PC-3 (cell line): ENCODE results near the gene FDXR. TPM values are rescaled to one million over a fixed set of nuclear protein-coding genes. Genes with fewer than 3 reads are reported as not detected.

Source experiments
- ATAC-seq: fragments of 200-7000 bp; cut with Tn5 transposase; 2 replicates; pipeline ENCODE4 v1.9.1; 2020; ENCODE audit warnings: mild to moderate bottlenecking, moderate library complexity
- BruUV-seq: library from RNA; stranded (reverse); fragments of 400-500 nt; replicated peaks from 2 replicates; lab custom pipeline; 2021; lab: Mats Ljungman, UMichigan
- CTCF ChIA-PET: fragments of 300-600 bp; sonication (Branson Sonifier 250); formaldehyde crosslinking; loops from one replicate; lab custom pipeline; 2022; ENCODE audit warnings: antibody characterized with exemption; lab: Charles Lee
- POLR2A ChIA-PET: fragments of 300-600 bp; sonication (Branson Sonifier 250); formaldehyde crosslinking; loops from one replicate; lab custom pipeline; 2022; ENCODE audit warnings: antibody characterized with exemption; ENCODE audit not compliant: unreplicated experiment; lab: Charles Lee
- DNase-seq: peaks from one replicate; pipeline ENCODE4 v3.0.0-alpha.2; 2015
- H2AFZ ChIP-seq: fragments of 300-600 bp; sonication (generic); 2 replicates; pipeline ENCODE4 v1.6.0; 2016; ENCODE audit warnings: antibody characterized with exemption, low read length
- H3F3A ChIP-seq: fragments of 300-600 bp; sonication (generic); one replicate; pipeline ENCODE4 v1.6.0; 2017; ENCODE audit warnings: antibody characterized with exemption, low read length, control low read depth, mild to moderate bottlenecking; ENCODE audit not compliant: unreplicated experiment
- H3K27ac ChIP-seq: fragments of 300-600 bp; sonication (generic); 2 replicates; pipeline ENCODE4 v1.5.1; 2016; ENCODE audit warnings: mild to moderate bottlenecking, low read length
- H3K27me3 ChIP-seq: fragments of 300-600 bp; sonication (generic); 2 replicates; pipeline ENCODE4 v1.6.1; 2016; ENCODE audit warnings: low read length, mixed read lengths
- H3K36me3 ChIP-seq: fragments of 300-600 bp; sonication (generic); 2 replicates; pipeline ENCODE4 v1.6.1; 2016; ENCODE audit warnings: low read depth, mixed run types, low read length, mixed read lengths
- H3K4me1 ChIP-seq: fragments of 300-600 bp; sonication (generic); 2 replicates; pipeline ENCODE4 v1.5.1; 2016; ENCODE audit warnings: low read length; ENCODE audit not compliant: insufficient read depth
- H3K4me2 ChIP-seq: fragments of 300-600 bp; sonication (generic); 2 replicates; pipeline ENCODE4 v1.6.0; 2016; ENCODE audit warnings: low read length
- H3K4me3 ChIP-seq: fragments of 300-600 bp; sonication (generic); 2 replicates; pipeline ENCODE4 v1.5.1; 2016; ENCODE audit warnings: mild to moderate bottlenecking, low read length, mixed read lengths
- H3K79me2 ChIP-seq: fragments of 300-600 bp; sonication (generic); 2 replicates; pipeline ENCODE4 v1.6.1; 2017; ENCODE audit warnings: low read length, mixed read lengths
- H3K9ac ChIP-seq: fragments of 300-600 bp; sonication (generic); 2 replicates; pipeline ENCODE4 v1.6.0; 2016; ENCODE audit warnings: mild to moderate bottlenecking, low read length
- H3K9me2 ChIP-seq: fragments of 300-600 bp; sonication (generic); replicated peaks from 2 replicates; pipeline ENCODE4 v1.6.1; 2016; ENCODE audit warnings: mixed run types, low read length, mixed read lengths
- H3K9me3 ChIP-seq: fragments of 300-600 bp; sonication (generic); 2 replicates; pipeline ENCODE4 v1.6.1; 2016; ENCODE audit warnings: low read length, mixed read lengths
- H4K20me1 ChIP-seq: fragments of 300-600 bp; sonication (generic); 2 replicates; pipeline ENCODE4 v1.6.1; 2016; ENCODE audit warnings: low read length, mixed read lengths
- EZH2 ChIP-seq: fragments of 300-600 bp; sonication (generic); IDR thresholded peaks from one replicate; pipeline ENCODE4 v1.6.1; 2017; ENCODE audit warnings: antibody characterized with exemption, mild to moderate bottlenecking, low read length; ENCODE audit not compliant: unreplicated experiment
- EZH2phosphoT487 ChIP-seq: fragments of 300-600 bp; sonication (generic); IDR thresholded peaks from 2 replicates; pipeline ENCODE4 v1.6.1; 2018; ENCODE audit warnings: mild to moderate bottlenecking, antibody characterized with exemption, low read length, borderline replicate concordance
- intact Hi-C: fragments of 100-400 bp; cut with micrococcal nuclease; formaldehyde crosslinking; loops from 2 replicates; pipeline ENCODE4 v1.9.0; 2023
- total RNA-seq: library from RNA; depleted of rRNA; stranded (reverse); fragments of >200 nt; gene quantifications from 2 replicates; pipeline ENCODE4 v1.2.3, GENCODE V29; 2014
- TF ChIP-seq, protein P1 (sequence below): fragments of 300-600 bp; sonication (generic); conservative IDR thresholded peaks from 2 replicates; pipeline ENCODE4 v1.5.1; 2017; ENCODE audit warnings: antibody characterized with exemption, low read depth, mild to moderate bottlenecking, low read length

FDXR gene
- total RNA-seq, 1 experiment from 2014 or later = 28.1 TPM

DNA sequence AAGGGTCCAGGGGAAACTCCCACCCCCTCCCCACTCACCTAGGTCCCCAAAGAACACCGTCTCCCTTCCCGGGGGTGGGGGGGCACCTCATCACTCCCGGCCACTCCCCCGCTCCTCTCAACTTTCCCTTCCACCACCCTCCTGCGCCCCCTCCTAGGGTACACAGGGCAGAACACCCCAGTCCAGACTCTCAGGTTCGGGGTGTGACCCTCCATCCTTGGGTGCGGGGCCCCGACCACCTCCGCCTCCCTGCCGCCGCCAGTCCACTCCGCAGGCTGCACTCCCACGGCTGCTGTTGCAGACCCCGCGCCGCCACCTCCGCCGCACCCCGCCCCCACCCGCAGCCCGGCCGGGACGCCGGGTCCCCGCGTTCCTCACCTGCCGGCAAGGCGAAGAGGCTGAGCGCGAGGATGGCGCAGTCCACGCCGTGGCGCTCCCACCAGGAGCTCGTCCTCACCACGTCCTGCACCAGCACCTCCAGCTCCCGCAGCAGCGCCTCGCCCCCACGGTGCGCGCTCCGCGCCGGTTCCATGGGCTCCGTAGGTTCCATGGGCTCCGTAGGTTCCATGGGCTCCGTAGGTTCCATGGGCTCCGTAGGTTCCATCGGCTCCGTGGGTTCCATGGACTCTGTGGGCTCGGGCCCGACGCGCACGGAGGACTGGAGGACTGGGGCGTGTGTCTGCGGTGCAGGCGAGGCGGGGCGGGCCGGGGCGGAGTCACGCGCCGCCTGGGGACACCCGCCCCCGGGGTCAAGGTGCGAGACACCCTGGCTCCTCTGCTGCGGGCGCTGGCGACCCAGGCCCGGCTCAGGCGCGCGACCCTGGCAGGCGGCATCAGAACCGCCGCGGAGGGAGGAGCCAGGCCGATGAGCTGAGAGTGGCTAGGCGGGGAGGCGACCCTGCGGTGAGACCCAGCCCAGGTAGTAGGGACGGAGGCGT lies 20.4 kb upstream of the FDXR start, which contains the start of gene FADS6:
Gene FADS6 (minus strand): TSS at position 660 of the 938 bp plus-strand sequence. CDS start 38 bp downstream, at position 622.
- Histone ChIP-seq H3K27ac (no peak within 1 kb of the TSS), H3K27me3 (peaks cover 53% of the 10 kb centered on the region), H2AFZ (no peak within 1 kb of the TSS), H3F3A (no peaks in the 10 kb centered on the region), H3K9me3 (no peaks in the 10 kb centered on the region), H3K4me3 (no peak within 1 kb of the TSS), H3K36me3 (no peaks in the 10 kb centered on the region), H4K20me1 (no peaks in the 10 kb centered on the region), H3K9ac (no peak within 1 kb of the TSS), H3K4me1 (no peaks in the 10 kb centered on the region), H3K9me2 (no peaks in the 10 kb centered on the region), H3K79me2 (no peaks in the 10 kb centered on the region), H3K4me2 (no peak within 1 kb of the TSS)
- ChIA-PET POLR2A (no interaction called here), CTCF (no interaction called here)
- TF ChIP-seq EZH2phosphoT487 = no peak
- TF ChIP-seq, protein P1, sequence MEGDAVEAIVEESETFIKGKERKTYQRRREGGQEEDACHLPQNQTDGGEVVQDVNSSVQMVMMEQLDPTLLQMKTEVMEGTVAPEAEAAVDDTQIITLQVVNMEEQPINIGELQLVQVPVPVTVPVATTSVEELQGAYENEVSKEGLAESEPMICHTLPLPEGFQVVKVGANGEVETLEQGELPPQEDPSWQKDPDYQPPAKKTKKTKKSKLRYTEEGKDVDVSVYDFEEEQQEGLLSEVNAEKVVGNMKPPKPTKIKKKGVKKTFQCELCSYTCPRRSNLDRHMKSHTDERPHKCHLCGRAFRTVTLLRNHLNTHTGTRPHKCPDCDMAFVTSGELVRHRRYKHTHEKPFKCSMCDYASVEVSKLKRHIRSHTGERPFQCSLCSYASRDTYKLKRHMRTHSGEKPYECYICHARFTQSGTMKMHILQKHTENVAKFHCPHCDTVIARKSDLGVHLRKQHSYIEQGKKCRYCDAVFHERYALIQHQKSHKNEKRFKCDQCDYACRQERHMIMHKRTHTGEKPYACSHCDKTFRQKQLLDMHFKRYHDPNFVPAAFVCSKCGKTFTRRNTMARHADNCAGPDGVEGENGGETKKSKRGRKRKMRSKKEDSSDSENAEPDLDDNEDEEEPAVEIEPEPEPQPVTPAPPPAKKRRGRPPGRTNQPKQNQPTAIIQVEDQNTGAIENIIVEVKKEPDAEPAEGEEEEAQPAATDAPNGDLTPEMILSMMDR = no peak
- TF ChIP-seq EZH2 = no peak
- BruUV-seq = no TSS peak
- ATAC-seq = no peak
- no peak for DNase-seq
- intact Hi-C loops = no loop called here

DNA sequence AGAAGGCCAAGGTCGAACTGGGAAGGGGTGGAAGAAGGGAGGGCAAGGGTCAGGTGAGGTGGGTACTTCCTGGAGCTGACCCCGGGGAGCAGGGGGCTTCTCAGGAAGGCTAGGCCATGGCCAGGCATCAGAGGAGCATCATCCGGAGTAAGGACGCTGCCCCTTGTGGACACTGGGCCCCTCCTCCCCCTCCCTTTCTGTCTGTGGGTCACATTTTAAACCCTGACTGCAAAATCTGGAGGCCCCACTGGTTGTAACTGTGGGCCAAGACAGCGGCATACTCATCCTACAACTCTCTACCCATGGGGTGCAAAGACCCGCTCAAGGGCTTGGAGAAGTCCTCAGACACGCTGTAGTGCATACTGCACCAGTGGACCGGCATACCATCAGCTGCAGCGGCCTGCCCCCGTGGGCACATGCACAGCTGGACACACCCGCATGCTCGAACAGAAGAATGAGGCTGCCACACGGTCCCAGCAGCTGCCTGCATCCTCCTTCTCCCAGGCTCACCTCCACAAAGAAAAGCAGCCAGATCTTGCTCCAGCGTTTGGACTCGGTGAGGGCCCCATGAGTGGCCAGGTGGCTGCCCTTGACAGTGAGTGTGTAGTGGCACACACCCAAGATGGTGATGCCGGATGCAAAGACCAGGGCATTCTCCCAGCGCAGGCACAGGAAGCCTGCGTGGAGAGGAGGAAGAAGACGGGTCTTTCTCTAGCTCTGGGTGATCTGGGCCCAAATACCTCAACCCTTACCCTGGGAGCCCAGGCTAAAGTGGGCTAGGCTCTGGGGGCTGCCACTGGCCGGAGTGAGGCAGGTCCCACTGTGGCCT lies 19.4 kb upstream of the FDXR start:
- DNase-seq (no peak), ATAC-seq (peak; percentile 23)
- no TSS peak for BruUV-seq

More for the DNA sequence above, 19.4 kb upstream of the FDXR start:
- Histone ChIP-seq H3K9ac (no peak overlapping the region), H3K36me3 (no peaks in the 10 kb centered on the region), H2AFZ (no peak overlapping the region), H3K79me2 (no peaks in the 10 kb centered on the region), H3K27ac (no peak overlapping the region), H3K27me3 (peaks cover 53% of the 10 kb centered on the region), H3K4me3 (no peak overlapping the region), H4K20me1 (no peaks in the 10 kb centered on the region), H3K4me2 (no peak overlapping the region), H3K4me1 (no peaks in the 10 kb centered on the region), H3K9me3 (no peaks in the 10 kb centered on the region), H3F3A (no peaks in the 10 kb centered on the region), H3K9me2 (no peaks in the 10 kb centered on the region)
- ChIA-PET POLR2A (no interaction called here), CTCF (no interaction called here)
- intact Hi-C loops = no loop called here
- TF ChIP-seq, protein P1 = peak; percentile 29; the same call in 1 of the 2 replicates
- TF ChIP-seq EZH2 = no peak
